HAP-1 (cell line): ENCODE data around the gene DEPDC1B.

Experiments used
- DNase-seq, 2 experiments: peaks; one replicate each; pipeline ENCODE4 v3.0.0-alpha.2; 2016 to 2020; ENCODE audit warnings: low spot score in 2 of 2
- H3K27me3 ChIP-seq: fragments of 250-450 bp; sonication (Bioruptor Pico); 2 replicates; pipeline ENCODE4 v1.5.1; 2020; ENCODE audit warnings: low read depth, mild to moderate bottlenecking, moderate library complexity
- H3K36me3 ChIP-seq: fragments of 250-450 bp; sonication (Bioruptor Pico); replicated peaks from 2 replicates; pipeline ENCODE4 v1.5.1; 2020; ENCODE audit warnings: mild to moderate bottlenecking
- H3K4me1 ChIP-seq: fragments of 250-450 bp; sonication (Bioruptor Pico); 2 replicates; pipeline ENCODE4 v1.5.1; 2020; ENCODE audit warnings: mild to moderate bottlenecking
- H3K4me3 ChIP-seq: fragments of 250-450 bp; sonication (Bioruptor Pico); 2 replicates; pipeline ENCODE4 v1.5.1; 2020; ENCODE audit warnings: mild to moderate bottlenecking, moderate library complexity
- H3K9me3 ChIP-seq: fragments of 250-450 bp; sonication (Bioruptor Pico); 2 replicates; pipeline ENCODE4 v1.5.1; 2020; ENCODE audit warnings: mild to moderate bottlenecking, moderate library complexity
- in situ Hi-C: fragments of 300-500 bp; cut with MboI; formaldehyde crosslinking; loops from 3 replicates; pipeline ENCODE4 v1.14.3; 2020; ENCODE audit warnings: low sequenced_read_pairs, inconsistent platforms, mixed read lengths

DEPDC1B gene

GRCh38 chr5:60668686-60669304, 31.2 kb downstream of the DEPDC1B start:
- Histone ChIP-seq H3K4me3 (no peak overlapping the region), H3K9me3 (no peaks in the 10 kb centered on the region), H3K36me3 (no peaks in the 10 kb centered on the region; the same call in 1 of the 2 replicates), H3K4me1 (no peaks in the 10 kb centered on the region), H3K27me3 (no peaks in the 10 kb centered on the region)
- peak in 1 of 2 experiments; percentile 33 for DNase-seq
- in situ Hi-C loops: loop anchor here (25.0 kb wide), 1 partner anchor 856 kb away; no protein-coding TSS in a partner anchor

DNA sequence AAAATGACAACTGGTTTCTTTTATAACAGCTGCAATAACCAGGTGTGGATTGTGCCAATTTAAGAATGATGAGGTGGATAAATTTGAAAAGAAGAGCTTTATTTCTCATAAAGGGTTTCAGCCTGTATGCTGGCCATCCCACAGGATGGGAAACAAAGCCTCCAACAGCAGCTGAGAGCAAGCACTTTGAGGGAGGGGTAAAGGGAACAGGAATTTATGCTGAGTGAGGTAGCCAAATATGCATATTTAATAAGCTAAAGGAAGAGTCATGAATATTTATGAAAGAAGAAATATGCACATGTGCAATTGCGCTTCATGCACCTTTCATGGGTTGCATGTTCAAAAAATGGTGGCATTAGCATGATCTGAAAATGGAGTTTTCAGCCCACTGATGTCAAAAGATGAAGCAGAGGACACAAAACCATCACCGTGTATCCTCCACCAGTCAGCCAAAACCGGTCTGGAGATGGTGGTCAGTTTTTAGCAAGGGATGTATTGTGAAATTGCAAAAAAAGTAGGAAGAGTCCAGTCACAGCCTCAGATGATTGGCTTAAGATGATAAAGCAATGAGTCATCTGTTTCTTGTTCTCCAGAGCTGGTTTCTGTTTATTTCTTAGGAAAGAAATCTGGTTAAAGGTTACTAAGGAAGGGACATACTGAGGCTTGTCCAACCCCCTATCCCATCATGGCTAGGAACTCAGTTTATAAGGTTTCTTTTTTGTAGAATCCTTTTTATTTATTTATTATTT, 47.9 kb downstream of the DEPDC1B start:
- no peaks in the 10 kb centered on the region for H3K27me3 ChIP-seq
- no peaks in the 10 kb centered on the region for H3K36me3 ChIP-seq
- H3K4me3 ChIP-seq: no peak overlapping the region
- DNase-seq: no peak
- H3K9me3 ChIP-seq: peaks cover under 1% of the 10 kb centered on the region; the same call in 1 of the 2 replicates
- in situ Hi-C loops: loop anchor here (25.0 kb wide), 1 partner anchor 840 kb away; no protein-coding TSS in a partner anchor
- H3K4me1 ChIP-seq: no peaks in the 10 kb centered on the region

DNA sequence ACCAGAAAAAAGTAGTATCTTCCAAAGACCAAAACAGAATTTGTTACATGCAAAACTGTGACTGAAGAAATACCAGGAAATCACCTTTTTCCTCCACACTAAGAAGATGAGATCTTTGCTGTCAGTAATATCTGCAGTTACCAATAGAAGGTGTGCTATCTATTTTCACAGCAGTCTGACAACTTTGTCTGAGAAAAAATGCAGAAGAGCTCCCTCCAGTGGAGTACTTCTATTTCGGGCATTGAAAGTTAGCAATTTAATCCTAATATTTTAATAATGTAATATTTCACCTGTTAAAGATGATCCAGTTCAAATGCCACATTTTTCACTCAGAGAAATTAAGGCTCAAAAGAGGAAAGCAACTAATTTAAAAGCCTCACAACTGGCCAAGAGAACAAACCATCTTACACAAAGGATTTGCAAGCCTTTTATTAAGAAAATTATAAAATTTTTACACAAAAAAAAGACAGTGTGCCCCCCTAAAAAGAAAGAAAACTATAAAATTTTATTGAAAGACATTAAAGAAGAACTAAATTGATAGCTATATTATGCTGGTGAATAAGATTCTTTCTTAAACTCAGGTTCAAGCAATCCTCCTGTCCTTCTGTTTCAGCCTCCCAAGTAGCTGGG, 50.6 kb downstream of the DEPDC1B start:
- H3K9me3 ChIP-seq: no peaks in the 10 kb centered on the region
- in situ Hi-C loops: no loop called here
- H3K4me1 ChIP-seq: no peaks in the 10 kb centered on the region
- no peaks in the 10 kb centered on the region for H3K27me3 ChIP-seq
- peak in 1 of 2 experiments; percentile 40 for DNase-seq
- no peaks in the 10 kb centered on the region; the same call in none of the 2 replicates for H3K36me3 ChIP-seq
- no peak overlapping the region for H3K4me3 ChIP-seq

GRCh38 chr5:60648175-60648574, 51.8 kb downstream of the DEPDC1B start:
- in situ Hi-C loops: no loop called here
- no peaks in the 10 kb centered on the region for H3K27me3 ChIP-seq
- H3K36me3 ChIP-seq: no peaks in the 10 kb centered on the region; the same call in none of the 2 replicates
- H3K4me1 ChIP-seq: no peaks in the 10 kb centered on the region
- no peaks in the 10 kb centered on the region for H3K9me3 ChIP-seq
- no peak for DNase-seq
- H3K4me3 ChIP-seq: no peak overlapping the region

- Histone ChIP-seq H3K4me3 (no peak overlapping the region), H3K36me3 (peaks cover 19% of the 10 kb centered on the region), H3K9me3 (no peaks in the 10 kb centered on the region), H3K27me3 (no peaks in the 10 kb centered on the region), H3K4me1 (no peaks in the 10 kb centered on the region)
- in situ Hi-C loops: no loop called here
- no peak for DNase-seq
These were observed 59.1 kb downstream of the DEPDC1B start for GRCh38 chr5:60640901-60641300.

DNA sequence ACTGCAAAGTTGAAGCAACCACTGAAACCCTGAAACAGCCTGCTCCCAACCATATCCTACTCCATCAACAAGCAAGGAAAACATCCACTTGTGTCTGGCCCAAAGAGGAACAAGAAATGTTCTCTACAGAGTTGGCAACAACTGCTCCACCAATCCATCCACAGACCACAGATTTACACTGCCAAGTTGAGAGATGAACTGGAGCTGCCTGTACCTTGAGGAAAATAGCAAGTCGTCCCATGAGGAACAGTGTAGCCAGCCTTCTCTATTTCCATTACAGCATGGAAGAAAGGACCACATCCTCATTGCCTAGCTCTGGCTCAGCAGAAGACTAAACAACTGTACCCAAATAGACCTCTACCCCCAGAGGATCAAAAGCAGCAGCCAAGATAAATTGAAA, 60.4 kb downstream of the DEPDC1B start:
- in situ Hi-C loops: no loop called here
- Histone ChIP-seq H3K4me3 (no peak overlapping the region), H3K9me3 (no peaks in the 10 kb centered on the region), H3K4me1 (no peaks in the 10 kb centered on the region), H3K27me3 (no peaks in the 10 kb centered on the region), H3K36me3 (peaks cover 19% of the 10 kb centered on the region)
- no peak for DNase-seq

DNA sequence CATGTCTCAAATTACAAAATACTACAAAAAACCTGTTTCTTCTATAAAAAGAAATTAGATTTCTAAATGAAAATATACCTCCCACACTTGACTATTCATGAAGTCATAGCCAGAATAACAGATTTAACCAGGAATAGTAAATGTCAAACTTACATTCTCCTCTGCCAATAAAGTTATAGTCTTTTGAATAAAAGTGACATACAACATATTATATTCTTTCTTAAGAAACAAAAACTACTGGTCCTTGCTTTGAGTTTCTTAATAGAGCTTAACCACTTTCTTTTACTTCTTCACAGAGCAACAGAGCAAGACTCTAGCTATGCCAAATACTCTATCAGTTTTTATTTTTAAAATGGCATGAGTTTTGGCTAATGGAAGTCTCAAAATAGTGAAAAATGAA, 61.7 kb downstream of the DEPDC1B start:
- in situ Hi-C loops: no loop called here
- Histone ChIP-seq H3K36me3 (peaks cover 27% of the 10 kb centered on the region), H3K9me3 (no peaks in the 10 kb centered on the region), H3K4me3 (no peak overlapping the region), H3K27me3 (no peaks in the 10 kb centered on the region), H3K4me1 (no peaks in the 10 kb centered on the region)
- no peak for DNase-seq

DNA sequence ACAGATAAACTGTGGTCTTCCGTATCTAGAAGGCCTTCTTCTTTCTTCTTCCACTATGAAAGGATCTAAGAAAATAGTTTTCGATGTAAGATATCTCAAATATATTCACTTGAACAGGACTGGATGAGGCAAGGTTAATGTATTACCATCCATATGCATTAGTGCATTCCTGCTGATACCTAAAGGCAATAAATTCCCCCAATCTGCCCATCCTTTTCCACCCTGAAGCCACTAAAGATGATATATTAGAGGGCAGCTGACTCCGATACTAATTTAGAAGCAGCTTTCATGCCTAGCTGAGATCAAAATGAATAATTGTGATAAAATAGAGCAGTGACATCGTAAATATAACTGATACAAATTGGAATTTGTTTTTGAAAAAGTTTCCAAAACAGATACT, 63.3 kb downstream of the DEPDC1B start:
- Histone ChIP-seq H3K4me3 (no peak overlapping the region), H3K9me3 (no peaks in the 10 kb centered on the region), H3K36me3 (peaks cover 28% of the 10 kb centered on the region), H3K27me3 (no peaks in the 10 kb centered on the region), H3K4me1 (no peaks in the 10 kb centered on the region)
- DNase-seq: no peak
- in situ Hi-C loops: no loop called here

- peaks cover 34% of the 10 kb centered on the region for H3K36me3 ChIP-seq
- no peaks in the 10 kb centered on the region for H3K9me3 ChIP-seq
- no peaks in the 10 kb centered on the region for H3K27me3 ChIP-seq
- DNase-seq: no peak
- H3K4me3 ChIP-seq: no peak overlapping the region
- in situ Hi-C loops: no loop called here
- no peaks in the 10 kb centered on the region for H3K4me1 ChIP-seq
These were observed 64.0 kb downstream of the DEPDC1B start for GRCh38 chr5:60636001-60636400.

DNA sequence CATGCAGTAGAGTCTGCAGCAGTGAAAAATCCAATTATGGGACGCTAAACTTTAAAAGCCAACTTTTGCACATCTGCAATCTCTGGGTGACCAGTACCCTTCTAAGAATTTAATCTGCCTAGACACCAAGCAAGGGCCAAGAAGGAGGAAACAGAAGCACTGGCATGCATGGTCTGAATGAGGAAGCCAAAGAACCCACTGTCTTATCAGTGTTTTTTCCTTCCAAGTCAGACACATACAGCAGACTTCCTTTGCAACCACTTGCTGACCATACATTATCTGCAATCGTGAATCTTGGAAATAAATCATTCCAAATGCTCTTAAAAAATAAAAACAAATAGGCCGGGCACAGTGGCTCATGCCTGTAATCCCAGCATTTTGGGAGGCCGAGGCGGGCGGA, 65.9 kb downstream of the DEPDC1B start:
- no peak overlapping the region for H3K4me3 ChIP-seq
- H3K4me1 ChIP-seq: no peaks in the 10 kb centered on the region
- no peak for DNase-seq
- in situ Hi-C loops: no loop called here
- H3K36me3 ChIP-seq: peaks cover 45% of the 10 kb centered on the region
- no peaks in the 10 kb centered on the region for H3K27me3 ChIP-seq
- H3K9me3 ChIP-seq: no peaks in the 10 kb centered on the region

GRCh38 chr5:60633341-60633740, 66.6 kb downstream of the DEPDC1B start:
- Histone ChIP-seq H3K9me3 (no peaks in the 10 kb centered on the region), H3K36me3 (peaks cover 43% of the 10 kb centered on the region), H3K4me1 (no peaks in the 10 kb centered on the region), H3K27me3 (no peaks in the 10 kb centered on the region), H3K4me3 (no peak overlapping the region)
- no peak for DNase-seq
- in situ Hi-C loops: no loop called here

- peaks cover 35% of the 10 kb centered on the region for H3K36me3 ChIP-seq
These were observed 67.8 kb downstream of the DEPDC1B start for GRCh38 chr5:60632153-60632552.

GRCh38 chr5:60630836-60631235, 69.1 kb downstream of the DEPDC1B start:
- H3K9me3 ChIP-seq: no peaks in the 10 kb centered on the region

More at GRCh38 chr5:60632153-60632552, 67.8 kb downstream of the DEPDC1B start:
- H3K4me1 ChIP-seq: no peaks in the 10 kb centered on the region
- in situ Hi-C loops: no loop called here
- H3K4me3 ChIP-seq: no peak overlapping the region
- H3K27me3 ChIP-seq: no peaks in the 10 kb centered on the region
- DNase-seq: no peak
- no peaks in the 10 kb centered on the region for H3K9me3 ChIP-seq

GRCh38 chr5:60630179-60630578, 69.8 kb downstream of the DEPDC1B start:
- no peak overlapping the region for H3K4me3 ChIP-seq
- in situ Hi-C loops: no loop called here
- H3K9me3 ChIP-seq: no peaks in the 10 kb centered on the region
- DNase-seq: no peak
- H3K36me3 ChIP-seq: peaks cover 28% of the 10 kb centered on the region
- peaks cover 9% of the 10 kb centered on the region; the same call in 1 of the 2 replicates for H3K4me1 ChIP-seq
- H3K27me3 ChIP-seq: no peaks in the 10 kb centered on the region

More at GRCh38 chr5:60630836-60631235, 69.1 kb downstream of the DEPDC1B start:
- in situ Hi-C loops: no loop called here
- H3K36me3 ChIP-seq: peaks cover 28% of the 10 kb centered on the region
- no peak overlapping the region for H3K4me3 ChIP-seq
- H3K27me3 ChIP-seq: no peaks in the 10 kb centered on the region
- H3K4me1 ChIP-seq: peaks cover 4% of the 10 kb centered on the region; the same call in 1 of the 2 replicates
- DNase-seq: no peak
